ENCODE data around the gene AP3M1. TPM values are rescaled to one million over a fixed set of nuclear protein-coding genes. Genes with fewer than 3 reads are reported as not detected.

Gene AP3M1
- polyA plus RNA-seq, 1 of the 3 experiments (the other 2 are of a cell fraction): 17.7 TPM

GRCh38 chr10:74071157-74071556 lies 79.5 kb downstream of the AP3M1 start:
- H3K4me2 ChIP-seq: peak overlapping the region; percentile 48; the same call in 1 of the 2 replicates
- POLR2A ChIA-PET: no interaction called here
- H4K20me1 ChIP-seq (ENCODE audit: insufficient read depth): peaks cover 22% of the 10 kb centered on the region; the same call in 1 of the 2 replicates
- H3K79me2 ChIP-seq (ENCODE audit: insufficient read depth): peaks cover 96% of the 10 kb centered on the region
- peak overlapping the region; percentile 50 to 75; a peak in 2 of 4 replicates for H3K27ac ChIP-seq (ENCODE audit: low read depth in 2 of 2, low read length in 1 of 2)
- DNase-seq: no peak
- no peaks in the 10 kb centered on the region for H3K9me2 ChIP-seq
- H3K27me3 ChIP-seq (ENCODE audit: insufficient read depth): no peaks in the 10 kb centered on the region
- no peak overlapping the region; the same call in 1 of the 2 replicates for H3K9ac ChIP-seq
- H3K4me3 ChIP-seq (ENCODE audit: low read depth in 2 of 2, low read length in 1 of 2): no peak overlapping the region
- H3K9me3 ChIP-seq: no peaks in the 10 kb centered on the region
- CTCF ChIA-PET: interaction anchor here (0.9 to 1.6 kb wide), 2 partner anchors 10 to 192 kb away, joined by 3 to 8 read pairs; no protein-coding TSS in a partner anchor
- peaks cover 48% of the 10 kb centered on the region for H3F3A ChIP-seq (replicated peaks; ENCODE audit: insufficient read depth)
- peaks cover 0 to 46% of the 10 kb centered on the region in 2 experiments for H3K4me1 ChIP-seq (ENCODE audit: control insufficient read depth in 1 of 2, insufficient read depth in 2 of 2, low read depth in 1 of 2, low read length in 1 of 2)
- no peak overlapping the region for H2AFZ ChIP-seq (ENCODE audit: low read depth)
- peaks cover 36 to 54% of the 10 kb centered on the region in 2 experiments for H3K36me3 ChIP-seq (replicated peaks in 1 of 2; ENCODE audit: control insufficient read depth in 1 of 2, insufficient read depth in 2 of 2, low read length in 1 of 2)
- TF ChIP-seq JUND (IDR thresholded peaks at IDR 0.05) (peak; percentile 84), MXI1 (IDR thresholded peaks at IDR 0.05; ENCODE audit: low read depth, low read length) (no peak), EZH2phosphoT487 (IDR thresholded peaks at IDR 0.05; ENCODE audit: borderline replicate concordance, low read depth) (no peak), MEF2A (IDR thresholded peaks at IDR 0.05; ENCODE audit: borderline replicate concordance, low read depth) (peak; percentile 34; the same call in 1 of the 2 replicates), RCOR1 (IDR thresholded peaks at IDR 0.05; ENCODE audit: low read length) (no peak), REST (IDR thresholded peaks at IDR 0.05; ENCODE audit: low read depth, low read length) (no peak), SIN3A (IDR thresholded peaks at IDR 0.05; ENCODE audit: borderline replicate concordance, low read depth, low read length) (peak; percentile 47; the same call in 1 of the 2 replicates), CTCF (IDR thresholded peaks at IDR 0.05) (no peak), CHD2 (IDR thresholded peaks at IDR 0.05; ENCODE audit: low read length, partially characterized antibody) (no peak), POLR2AphosphoS5 (IDR thresholded peaks at IDR 0.05; ENCODE audit: low read depth, low read length) (peak; percentile 78), FOSL2 (IDR thresholded peaks at IDR 0.05; ENCODE audit: borderline replicate concordance, low read depth) (no peak; the same call in 1 of the 2 replicates), TEAD4 (IDR thresholded peaks at IDR 0.05; ENCODE audit: borderline replicate concordance, insufficient read depth) (peak; percentile 73; the same call in 1 of the 2 replicates), GABPA (IDR thresholded peaks at IDR 0.05; ENCODE audit: low read depth) (no peak), TAF1 (IDR thresholded peaks at IDR 0.05; ENCODE audit: borderline replicate concordance, low read depth, low read length) (no peak), RXRA (IDR thresholded peaks at IDR 0.05; ENCODE audit: borderline replicate concordance, low read depth) (peak; percentile 77; the same call in 1 of the 2 replicates), ELF1 (IDR thresholded peaks at IDR 0.05) (0 out of 2 replicates have a peak, but pooled peaks have one; percentile 16), NFIC (IDR thresholded peaks at IDR 0.05; ENCODE audit: borderline replicate concordance) (peak; percentile 86), NRF1 (IDR thresholded peaks at IDR 0.05; ENCODE audit: low read depth, low read length) (no peak), PBX3 (IDR thresholded peaks at IDR 0.05) (peak; percentile 93), YY1 (IDR thresholded peaks at IDR 0.05; ENCODE audit: low read depth) (no peak; the same call in 1 of the 2 replicates), EP300 (IDR thresholded peaks at IDR 0.05; ENCODE audit: borderline replicate concordance in 1 of 2, low read depth in 1 of 2, low read length in 1 of 2) (peak; percentile 57 to 94; a peak in 3 of 4 replicates)
- TF ChIP-seq, protein P1, sequence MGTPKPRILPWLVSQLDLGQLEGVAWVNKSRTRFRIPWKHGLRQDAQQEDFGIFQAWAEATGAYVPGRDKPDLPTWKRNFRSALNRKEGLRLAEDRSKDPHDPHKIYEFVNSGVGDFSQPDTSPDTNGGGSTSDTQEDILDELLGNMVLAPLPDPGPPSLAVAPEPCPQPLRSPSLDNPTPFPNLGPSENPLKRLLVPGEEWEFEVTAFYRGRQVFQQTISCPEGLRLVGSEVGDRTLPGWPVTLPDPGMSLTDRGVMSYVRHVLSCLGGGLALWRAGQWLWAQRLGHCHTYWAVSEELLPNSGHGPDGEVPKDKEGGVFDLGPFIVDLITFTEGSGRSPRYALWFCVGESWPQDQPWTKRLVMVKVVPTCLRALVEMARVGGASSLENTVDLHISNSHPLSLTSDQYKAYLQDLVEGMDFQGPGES (IDR thresholded peaks at IDR 0.05; ENCODE audit: low read depth, low read length): no peak
- TF ChIP-seq, protein P2, sequence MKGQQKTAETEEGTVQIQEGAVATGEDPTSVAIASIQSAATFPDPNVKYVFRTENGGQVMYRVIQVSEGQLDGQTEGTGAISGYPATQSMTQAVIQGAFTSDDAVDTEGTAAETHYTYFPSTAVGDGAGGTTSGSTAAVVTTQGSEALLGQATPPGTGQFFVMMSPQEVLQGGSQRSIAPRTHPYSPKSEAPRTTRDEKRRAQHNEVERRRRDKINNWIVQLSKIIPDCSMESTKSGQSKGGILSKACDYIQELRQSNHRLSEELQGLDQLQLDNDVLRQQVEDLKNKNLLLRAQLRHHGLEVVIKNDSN (IDR thresholded peaks at IDR 0.05; ENCODE audit: borderline replicate concordance, low read depth): no peak
- TF ChIP-seq, protein P3, sequence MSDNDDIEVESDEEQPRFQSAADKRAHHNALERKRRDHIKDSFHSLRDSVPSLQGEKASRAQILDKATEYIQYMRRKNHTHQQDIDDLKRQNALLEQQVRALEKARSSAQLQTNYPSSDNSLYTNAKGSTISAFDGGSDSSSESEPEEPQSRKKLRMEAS (IDR thresholded peaks at IDR 0.05; ENCODE audit: low read depth): no peak
